DMS53 treated with DMSO at 0.1 percent for 48 hours (cell line): ENCODE measurements around the gene SNRNP40.

Experiments
- DNase-seq: peaks from one replicate; lab custom pipeline; 2025; ENCODE audit not compliant: unreplicated experiment; lab: John Stamatoyannopoulos, UW

SNRNP40 gene

GRCh38 chr1:31234123-31234708 is 62.4 kb downstream of the SNRNP40 start:
- no peak for DNase-seq

GRCh38 chr1:31232689-31233088 is 63.9 kb downstream of the SNRNP40 start:
- DNase-seq, result no peak

- no peak for DNase-seq
Observed at GRCh38 chr1:31231802-31232201, 64.8 kb downstream of the SNRNP40 start.

- DNase-seq, result no peak
Observed at GRCh38 chr1:31230378-31230777, 66.2 kb downstream of the SNRNP40 start.

GRCh38 chr1:31228986-31229385 is 67.6 kb downstream of the SNRNP40 start:
- DNase-seq, result no peak

- DNase-seq, result no peak
Observed at GRCh38 chr1:31227891-31228568, 68.6 kb downstream of the SNRNP40 start.

GRCh38 chr1:31224068-31224467 is 72.5 kb downstream of the SNRNP40 start:
- no peak for DNase-seq

- no peak for DNase-seq
Observed at GRCh38 chr1:31222176-31222575, 74.4 kb downstream of the SNRNP40 start.

GRCh38 chr1:31221072-31221471 is 75.5 kb downstream of the SNRNP40 start:
- no peak for DNase-seq

- no peak for DNase-seq
Observed at GRCh38 chr1:31219489-31219888, 77.1 kb downstream of the SNRNP40 start.

GRCh38 chr1:31218705-31219104 is 77.9 kb downstream of the SNRNP40 start:
- DNase-seq, result no peak

GRCh38 chr1:31216016-31216415 is 80.6 kb downstream of the SNRNP40 start:
- DNase-seq, result no peak

- no peak for DNase-seq
Observed at GRCh38 chr1:31215065-31215570, 81.5 kb downstream of the SNRNP40 start.

GRCh38 chr1:31214316-31215064 is 82.1 kb downstream of the SNRNP40 start:
- no peak for DNase-seq
